Measurements from ENCODE around the gene ACTL8. TPM values are rescaled to one million over a fixed set of nuclear protein-coding genes. Genes with fewer than 3 reads are reported as not detected.

The ACTL8 gene
- polyA plus RNA-seq, 1 donor = not detected

DNA sequence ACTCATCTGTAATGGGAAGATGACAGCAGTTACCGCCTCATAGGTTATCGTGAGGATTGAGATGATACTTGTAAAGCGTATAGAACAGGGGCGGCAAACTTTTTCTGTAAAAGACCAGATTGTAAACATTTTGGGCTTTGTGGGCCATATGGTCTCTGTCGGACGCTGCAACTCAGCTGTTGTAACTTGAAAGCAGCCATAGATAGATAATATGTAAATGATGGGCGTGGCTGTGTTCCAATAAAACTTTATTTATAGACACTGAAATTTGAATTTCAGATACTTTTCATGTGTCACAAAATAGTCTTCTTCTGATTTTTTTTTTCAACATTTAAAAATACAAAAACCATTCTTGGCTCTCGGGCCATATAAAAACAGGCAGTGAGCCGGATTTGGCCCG, 15.8 kb downstream of the ACTL8 start:
- no peak for DNase-seq (ENCODE audit: low read depth)

DNA sequence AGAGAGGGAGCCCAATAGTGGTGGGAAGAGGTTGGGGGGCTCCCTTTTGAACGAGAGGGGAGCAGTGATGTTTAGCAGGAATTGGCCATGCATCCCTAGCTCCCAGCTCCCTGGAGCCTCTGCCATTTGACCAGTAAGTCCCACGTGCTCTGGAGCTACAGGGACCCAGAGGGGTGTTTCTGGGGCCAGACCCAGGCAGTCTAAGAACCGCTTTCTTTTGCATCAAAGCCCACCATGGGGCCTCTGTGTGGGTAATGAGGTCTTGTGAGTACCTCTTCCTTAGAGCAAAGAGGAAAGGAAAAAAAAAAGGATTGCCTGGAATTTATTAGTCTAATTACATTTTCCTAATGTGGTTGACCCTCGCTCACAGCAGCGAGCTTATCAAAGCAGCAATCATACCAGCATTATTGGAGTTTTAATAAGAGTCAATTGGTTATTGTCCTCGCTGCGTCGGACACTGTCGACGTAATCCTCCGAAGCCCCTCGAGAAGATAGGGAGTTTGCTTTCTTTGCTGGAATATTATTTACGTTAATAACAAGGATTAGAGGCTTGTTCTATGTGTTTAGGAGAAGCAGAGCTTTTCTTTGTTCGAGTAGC, 17.6 kb downstream of the ACTL8 start:
- DNase-seq (ENCODE audit: low read depth) = no peak

DNA sequence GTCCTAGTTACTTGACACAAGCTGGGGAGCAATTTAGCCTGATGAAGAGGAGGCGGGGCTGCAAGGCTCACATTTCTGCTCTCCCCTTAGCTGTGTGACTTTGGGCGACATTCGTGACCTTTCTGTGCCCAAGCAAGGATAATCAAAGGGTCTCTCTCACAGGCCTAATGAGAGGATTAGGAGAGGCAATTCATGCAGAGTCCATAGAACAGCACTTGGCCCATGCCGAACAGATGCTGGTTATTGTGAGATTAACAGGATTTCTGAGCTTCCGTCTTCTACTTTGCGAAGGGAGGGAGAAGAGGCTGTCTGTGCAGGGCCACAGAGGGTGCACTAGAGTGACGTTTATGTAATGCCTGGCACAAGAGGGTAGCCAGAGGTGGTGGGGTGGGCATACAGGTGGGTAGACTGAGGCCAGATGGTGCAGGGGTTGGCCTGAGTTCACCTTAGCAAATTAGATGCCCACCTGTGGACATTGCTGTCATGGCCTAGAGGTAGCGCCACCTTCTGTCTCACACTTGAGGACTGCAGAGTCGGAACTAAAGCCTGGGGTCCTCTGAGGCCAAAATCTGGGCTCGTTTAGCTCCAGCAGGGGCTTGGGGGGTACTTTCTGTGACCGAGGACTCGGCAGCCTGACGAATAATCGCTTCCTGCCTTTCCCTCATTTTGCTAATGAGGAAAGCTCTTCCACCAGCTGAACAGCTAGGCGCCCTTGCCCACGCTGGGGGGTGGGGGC, 18.6 kb downstream of the ACTL8 start:
- DNase-seq (ENCODE audit: low read depth) = no peak

DNA sequence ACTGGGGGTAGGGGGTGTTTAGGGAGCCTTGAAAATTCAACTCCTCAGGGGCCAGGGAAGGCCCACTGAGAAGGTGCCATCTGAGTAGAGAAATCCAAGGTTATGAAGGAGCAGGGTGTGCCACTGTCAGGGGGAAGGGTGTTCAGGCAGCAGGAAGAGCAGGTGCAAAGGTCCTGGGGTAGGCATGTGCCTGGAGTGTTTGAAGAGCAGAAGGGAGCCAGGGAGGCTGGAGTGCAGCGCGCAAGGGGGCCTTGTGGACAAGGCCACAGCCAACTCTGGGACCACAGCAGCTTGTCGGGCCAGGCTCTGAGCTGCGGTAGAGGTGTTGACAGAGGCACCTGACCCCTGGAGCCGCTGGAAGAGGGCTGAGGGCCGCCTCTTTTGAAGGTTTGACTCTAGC, 19.3 kb downstream of the ACTL8 start:
- no peak for DNase-seq (ENCODE audit: low read depth)

DNA sequence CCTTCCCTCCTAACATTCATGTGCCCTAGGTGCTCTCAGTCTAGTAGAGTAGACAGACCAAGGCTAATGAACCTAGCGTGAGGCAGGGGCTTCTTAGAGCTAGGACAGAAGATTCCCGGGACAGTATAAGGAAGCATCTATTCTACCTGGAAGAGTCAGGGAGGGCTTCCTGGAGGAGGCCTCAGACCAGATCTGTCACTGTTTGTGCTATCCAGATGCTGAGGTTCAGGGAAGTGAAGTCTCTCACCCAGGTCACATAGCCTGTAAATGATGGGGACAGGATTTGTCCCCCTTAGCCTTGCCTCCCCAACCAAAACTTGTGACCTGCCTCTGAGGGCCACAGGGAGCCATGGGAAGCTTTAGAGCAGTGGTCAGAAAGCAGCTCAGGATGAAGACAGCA, 20.7 kb downstream of the ACTL8 start:
- no peak for DNase-seq (ENCODE audit: low read depth)

DNA sequence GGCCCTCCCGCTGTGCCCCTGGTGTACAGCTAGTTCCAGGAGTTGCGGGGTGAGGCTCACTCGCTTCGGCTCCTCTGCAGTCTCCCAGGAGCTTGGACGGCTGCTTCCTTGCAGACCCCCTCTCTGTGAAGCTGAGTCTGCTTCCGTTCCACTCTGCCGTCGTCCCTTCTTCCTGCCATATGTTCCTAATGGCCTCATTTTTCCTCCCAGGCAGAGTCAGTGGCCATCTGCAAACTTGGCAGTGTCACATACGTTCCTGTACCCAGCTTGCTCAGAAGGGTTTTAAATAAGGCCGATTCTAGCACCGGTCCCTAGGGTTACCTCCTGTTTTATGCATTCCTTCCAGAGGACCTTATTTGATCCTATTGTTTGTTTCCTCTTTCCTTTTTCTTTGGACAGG, 21.3 kb downstream of the ACTL8 start:
- DNase-seq (ENCODE audit: low read depth) = no peak

DNA sequence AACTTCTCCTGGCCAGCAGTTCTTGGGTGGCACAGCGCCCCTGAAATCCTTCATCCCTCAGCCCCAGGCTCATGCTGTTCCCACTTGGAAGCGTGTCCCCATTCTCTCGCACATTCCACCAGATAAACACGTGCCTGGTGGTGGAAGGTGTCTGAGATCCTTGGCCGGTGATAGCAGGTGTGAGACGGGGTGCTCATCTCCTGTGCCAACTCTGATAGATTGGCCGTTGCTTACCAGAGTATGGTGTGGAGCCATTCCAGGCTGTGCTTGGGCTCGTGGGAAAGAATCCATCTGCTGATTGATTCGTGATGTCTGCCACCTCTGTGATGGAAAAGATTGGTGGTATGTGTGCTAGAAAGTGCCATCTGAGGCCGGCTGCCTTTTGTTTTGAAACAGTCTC, 22.2 kb downstream of the ACTL8 start:
- DNase-seq (ENCODE audit: low read depth) = no peak

DNA sequence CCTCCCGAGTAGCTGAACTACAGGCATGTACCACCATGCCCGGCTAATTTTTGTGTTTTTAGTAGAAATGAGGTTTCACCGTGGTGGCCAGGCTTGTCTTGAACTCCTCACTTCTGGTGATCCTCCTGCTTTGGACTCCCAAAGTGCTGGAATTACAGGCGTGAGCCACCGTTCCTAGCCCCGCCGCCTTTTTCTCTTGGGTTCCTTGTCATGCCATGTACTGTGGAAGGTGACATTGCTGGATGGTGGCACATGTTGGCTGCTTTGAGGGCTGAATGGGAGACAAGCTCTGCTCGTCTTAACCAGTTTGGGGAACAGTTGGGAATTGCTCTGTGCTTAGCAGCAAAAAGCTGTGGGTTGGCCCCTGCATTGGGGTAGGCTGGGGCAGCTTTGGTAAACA, 22.7 kb downstream of the ACTL8 start:
- no peak for DNase-seq (ENCODE audit: low read depth)

DNA sequence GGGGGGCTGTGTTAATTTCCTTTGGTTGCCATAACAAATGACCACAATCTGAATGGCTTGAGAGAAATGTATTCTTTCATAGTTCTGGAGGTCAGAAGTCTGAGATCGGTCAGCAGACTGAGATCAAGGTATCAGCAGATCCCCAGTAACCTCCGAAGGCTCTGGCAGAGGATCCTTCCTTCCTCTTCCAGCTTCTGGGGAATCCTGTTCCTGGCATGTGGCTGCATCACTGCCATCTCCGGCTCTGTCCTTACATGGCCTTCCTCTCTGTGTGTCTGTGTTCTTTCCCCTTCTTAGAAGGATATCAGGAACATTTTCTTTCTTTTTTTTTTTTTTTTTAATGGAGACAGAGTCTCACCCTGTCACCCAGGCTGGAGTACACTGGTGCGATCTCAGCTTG, 25.8 kb downstream of the ACTL8 start:
- DNase-seq (ENCODE audit: low read depth) = no peak

DNA sequence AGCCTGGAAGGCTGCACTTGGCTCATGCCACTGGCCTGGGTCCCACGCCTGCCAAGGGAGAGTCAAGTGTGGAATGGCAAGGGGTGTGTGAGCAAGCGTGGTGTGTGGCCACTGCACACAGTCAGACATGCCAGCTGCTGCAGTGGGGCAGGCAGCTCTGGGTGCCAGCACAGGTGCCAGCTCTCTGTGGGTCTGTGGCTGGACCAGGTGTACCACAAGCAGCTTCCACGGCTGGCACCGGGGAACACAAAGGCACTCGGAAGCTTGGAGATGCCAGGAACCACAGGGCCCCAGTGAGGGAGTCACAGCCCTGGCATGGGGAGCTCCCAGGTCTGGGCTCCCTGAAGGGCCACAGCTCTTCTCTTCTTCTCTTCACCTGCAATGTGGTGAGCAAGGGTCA, 34.8 kb downstream of the ACTL8 start:
- DNase-seq (ENCODE audit: low read depth) = no peak

DNA sequence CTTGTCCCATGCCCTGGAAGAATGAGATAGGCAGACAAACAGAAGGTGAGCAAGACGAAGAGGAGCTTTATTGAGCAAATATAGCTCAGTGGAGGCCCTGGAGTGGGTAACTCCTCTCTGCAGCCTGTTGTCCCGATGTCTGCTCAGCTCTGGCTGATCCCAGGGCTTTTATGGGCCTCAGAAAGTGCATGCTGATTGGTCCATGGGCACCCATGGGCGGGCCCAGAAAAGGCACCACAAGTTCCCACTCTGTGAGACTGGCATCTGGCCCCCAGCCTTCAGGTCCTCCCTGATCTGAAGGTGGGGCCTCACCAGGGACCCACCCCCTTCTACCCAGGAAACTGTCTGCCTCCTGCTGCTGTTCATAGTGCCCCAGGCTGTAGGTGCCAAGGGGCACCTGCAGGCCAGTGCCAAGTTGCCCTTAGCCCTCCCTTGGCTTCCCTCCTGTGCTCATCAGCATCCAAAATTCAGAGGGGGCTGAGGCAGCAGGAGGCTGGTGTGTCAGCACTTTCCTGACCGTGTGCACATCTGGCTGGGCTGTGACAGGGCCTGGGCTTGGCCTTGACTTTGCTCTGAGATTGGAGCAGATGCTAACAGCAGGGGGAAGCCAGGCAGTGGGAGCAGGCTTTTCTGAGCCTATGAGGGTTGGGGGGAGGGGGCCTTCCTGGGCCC, 35.4 kb downstream of the ACTL8 start:
- DNase-seq (ENCODE audit: low read depth) = no peak

DNA sequence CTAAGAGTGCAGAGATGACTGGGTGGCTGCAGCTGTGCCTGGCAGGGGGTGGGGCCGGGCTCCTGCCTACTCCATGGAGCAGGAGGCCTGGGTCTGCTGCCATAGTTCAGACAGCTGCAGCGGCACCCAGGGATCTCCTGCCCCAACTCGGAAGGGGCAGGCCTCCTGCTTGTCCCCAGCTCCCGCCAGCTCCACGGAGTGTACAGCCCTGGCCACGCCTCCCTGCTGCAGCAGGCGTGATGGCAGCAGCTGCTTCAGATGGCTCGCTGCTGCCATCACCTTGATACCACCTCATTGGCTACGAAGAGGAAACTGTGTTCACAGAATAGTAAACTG, 35.9 kb downstream of the ACTL8 start:
- no peak for DNase-seq (ENCODE audit: low read depth)

DNA sequence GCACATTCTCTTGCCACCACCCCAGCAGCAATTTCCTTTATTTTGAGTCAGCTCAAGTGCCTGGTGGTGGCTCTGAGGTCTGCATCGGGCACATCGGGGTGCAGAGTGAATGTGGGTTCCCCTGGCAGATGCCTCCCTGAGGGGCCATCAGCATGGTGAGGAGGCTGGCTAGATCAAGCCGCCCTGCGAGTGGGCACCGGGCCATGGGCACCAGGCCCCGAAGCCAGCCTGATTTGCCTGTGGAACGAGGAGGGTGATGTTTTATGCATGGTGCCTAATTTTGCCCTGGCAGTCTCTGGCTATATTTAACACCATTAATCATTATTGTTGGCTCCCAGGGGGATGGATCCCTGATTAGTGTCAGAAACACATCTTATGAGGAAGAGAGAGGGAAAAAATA, 36.3 kb downstream of the ACTL8 start:
- DNase-seq (ENCODE audit: low read depth) = no peak

DNA sequence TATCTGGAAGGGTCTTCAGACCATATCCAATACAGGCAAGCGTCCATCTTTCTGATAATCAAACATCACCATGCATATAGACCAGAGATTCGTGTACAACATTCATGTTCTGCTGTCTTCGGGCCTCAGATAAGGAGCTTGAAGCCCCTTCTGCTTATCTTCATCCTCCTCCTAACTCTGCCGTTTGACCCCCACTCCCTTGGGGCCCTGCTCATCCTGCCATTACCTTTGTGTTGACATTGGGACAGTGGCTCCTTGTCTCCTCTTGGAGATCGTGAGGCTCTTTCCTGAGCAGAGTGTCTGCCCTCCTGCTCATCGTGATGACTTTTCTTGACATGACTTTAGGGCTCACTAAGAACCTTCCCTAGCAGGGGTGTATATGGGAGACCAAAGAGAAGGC, 37.3 kb downstream of the ACTL8 start:
- no peak for DNase-seq (ENCODE audit: low read depth)

DNA sequence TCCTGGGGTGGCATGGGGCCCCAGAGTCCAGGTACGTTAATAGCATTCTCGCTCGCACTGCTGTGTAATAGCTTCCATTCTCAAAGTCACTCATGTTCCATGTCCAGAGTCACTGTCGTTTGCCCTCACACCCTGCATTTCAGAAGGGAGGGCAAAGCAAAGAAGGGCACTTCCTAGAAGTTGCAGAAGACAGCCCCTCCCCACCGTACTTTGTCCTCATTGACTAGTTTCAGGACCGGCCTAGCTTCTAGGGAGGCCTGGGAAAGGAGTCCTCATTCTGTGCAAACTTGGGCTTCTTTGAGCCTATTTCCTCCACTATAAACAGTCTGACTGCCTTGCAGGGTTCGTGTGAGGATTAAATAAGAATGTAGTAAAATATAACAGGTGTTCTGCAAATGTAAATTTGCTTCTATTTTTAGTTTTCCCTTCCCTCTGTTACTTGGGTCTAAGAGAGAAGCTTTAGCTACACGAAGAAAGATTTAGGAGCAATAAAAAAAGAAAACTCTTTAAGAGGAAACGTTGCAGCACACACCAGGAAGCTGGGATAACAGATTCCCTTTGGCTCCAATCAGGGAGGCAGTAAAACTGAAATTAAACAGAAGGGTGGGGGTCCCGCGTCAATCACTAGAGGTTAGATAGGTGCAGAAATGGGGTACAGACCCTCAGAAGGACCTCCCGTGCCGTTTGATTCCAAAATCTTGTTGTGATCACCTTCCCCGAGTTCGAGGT, 40.1 kb downstream of the ACTL8 start:
- DNase-seq (ENCODE audit: low read depth) = no peak

DNA sequence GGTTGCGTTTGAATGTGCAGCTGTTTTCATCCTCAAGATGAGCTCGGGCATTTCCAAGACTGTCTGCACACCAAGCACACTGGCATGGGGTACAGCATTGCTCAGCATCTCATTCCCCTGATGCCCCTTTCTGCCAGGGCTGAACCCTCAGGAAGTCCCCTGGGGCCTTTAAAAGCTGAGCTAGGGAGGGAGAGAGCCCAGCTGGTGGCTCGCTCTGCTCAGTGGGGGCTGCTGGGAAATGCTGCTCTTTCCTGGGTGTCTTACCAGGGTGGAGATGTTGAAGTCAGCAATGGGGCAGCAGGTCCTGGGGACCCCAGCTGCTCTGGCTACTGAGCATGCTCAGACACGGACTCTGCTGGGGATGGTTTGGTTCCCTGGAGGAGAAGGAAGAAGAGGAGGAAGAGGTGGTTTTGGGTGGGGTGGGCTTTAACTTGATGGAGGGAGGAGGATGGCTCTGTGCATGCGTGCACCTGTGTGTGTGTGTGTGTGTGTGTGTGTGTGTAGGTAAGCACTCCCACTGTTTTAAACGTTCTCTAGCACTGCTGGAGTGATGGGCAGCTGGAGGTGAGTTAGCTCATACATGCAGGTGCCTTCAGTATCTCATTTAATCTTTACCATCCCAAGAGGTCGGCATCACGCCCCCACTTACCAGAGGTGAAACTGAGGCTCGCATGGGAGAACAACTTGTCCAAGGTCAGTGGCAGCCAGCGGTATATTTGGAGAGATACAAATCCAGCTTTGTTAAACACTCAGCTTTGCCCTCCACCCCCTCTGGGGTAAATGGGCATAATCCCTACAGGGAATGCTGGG, 40.9 kb downstream of the ACTL8 start:
- no peak for DNase-seq (ENCODE audit: low read depth)

DNA sequence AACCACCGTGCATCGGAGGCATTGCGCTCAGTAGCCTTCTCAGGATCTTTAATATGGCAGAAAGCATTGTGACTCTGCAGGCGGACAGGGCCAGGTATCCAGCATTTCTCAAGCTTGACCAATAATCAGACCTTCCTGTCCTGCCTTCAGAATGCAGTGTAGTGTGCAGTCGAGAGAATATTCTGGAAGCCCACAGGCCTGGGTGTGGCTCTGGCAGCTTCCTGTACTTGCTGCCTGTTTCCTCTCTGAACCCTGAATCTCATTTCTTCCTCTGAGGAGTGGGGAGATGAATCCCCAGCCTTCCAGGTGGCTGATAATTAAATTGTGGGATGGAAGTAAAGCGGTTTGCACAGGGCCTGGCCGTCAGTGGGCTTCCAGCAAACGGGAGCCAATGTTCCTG, 42.3 kb downstream of the ACTL8 start:
- no peak for DNase-seq (ENCODE audit: low read depth)

DNA sequence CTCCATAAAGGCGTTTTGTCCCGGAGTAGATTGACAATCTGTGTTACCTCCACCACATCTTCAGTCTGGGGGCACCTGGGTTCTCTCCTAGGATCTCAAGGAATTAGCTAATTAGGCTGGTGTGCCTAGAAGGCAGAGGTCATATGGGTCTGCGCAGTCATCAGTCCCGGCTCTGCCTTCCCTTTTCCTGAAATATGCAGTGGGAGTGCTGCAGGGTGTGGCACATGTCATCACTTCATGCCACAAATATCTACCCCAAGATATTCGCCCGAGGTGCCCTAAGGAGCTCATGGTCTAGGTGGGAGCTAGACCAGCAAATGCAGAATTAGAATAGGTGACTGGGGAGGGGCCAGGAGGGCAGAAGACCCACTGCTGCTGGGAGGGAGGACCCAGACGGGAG, 42.9 kb downstream of the ACTL8 start:
- DNase-seq (ENCODE audit: low read depth) = no peak

DNA sequence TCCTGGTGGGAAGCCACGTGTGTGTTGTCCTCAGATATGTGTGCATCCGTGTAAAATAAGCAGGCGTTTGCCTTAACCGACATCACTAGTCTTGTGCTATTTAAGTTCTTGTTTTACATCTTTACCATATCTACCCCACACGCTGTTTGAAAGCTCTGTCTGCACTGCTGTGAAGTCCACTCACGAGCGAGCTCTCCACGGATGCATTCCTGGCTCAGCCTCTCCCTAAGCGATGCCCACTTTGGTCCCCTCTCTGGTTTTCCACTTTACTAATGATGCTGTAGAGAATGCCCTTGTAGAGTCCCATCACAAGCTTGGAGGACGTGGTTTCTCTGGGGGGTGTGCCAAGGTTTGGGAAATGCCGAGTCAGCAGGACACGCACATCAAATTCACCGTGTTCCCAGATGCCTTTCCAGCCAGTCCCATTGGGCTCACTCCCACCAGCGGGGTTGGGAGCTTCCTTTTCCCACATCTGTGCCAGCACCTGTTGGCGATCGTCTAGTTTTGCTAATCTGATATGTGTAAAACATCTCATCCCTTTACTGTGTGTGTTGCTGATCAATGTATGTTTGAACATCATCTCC, 43.8 kb downstream of the ACTL8 start:
- no peak for DNase-seq (ENCODE audit: low read depth)

DNA sequence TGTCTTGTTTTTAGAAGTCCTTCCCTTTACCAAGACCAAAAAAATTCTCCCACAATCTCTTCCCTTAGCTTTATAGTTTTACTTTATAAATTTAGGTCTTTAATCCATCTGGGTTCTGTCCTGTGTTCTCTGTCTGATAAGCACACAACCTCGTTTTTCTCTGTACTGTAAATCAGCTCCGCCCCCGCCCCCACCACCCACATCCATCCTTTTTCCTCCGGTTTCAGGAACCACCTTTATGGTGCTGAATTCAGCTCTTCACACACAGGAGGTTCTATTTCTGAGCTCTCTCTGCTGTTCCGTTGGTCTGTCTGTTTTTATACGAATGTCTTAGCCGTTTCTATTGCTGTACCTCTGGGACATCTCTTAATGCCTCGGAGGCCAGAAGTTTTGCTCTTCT, 44.5 kb downstream of the ACTL8 start:
- DNase-seq (ENCODE audit: low read depth) = no peak

DNA sequence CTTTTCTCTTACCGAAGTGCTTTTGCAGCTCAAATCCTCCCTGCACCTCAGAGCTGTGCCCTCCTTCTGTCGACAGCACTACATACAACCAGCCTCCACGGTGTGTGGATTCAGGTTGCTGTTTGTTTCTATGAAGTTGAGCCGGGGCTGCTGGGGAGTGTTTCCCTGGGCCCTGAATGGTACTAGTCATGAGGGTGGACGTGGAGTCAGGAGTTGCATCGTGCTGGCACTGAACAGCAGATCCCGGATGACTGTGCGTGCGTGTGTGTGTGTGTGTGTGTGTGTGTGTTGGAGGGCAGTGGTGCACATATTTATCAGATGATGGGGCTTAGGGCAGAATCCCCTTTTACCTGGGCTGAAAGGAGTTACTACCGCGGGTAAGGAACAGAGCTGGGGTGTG, 47.0 kb downstream of the ACTL8 start:
- no peak for DNase-seq (ENCODE audit: low read depth)

DNA sequence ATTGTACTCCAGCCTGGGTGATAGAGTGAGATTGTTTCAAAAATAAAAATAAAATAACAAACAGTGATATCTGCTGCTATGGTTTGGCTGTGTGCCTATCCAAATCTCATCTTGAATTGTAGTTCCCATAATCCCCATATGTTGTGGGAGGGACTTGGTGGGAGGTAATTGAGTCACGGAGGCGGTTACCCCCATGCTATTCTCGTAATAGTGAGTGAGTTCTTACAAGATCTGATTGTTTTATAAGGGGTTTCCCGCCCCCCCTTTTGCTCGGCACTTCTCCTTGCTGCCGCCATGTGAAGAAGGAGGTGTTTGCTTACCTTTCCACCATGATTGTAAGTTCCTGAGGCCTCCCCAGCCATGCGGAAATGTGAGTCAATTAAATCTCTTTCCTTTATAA, 47.8 kb downstream of the ACTL8 start:
- DNase-seq (ENCODE audit: low read depth) = no peak
